ENCODE measurements around the gene EXOSC5. TPM values are rescaled to one million over a fixed set of nuclear protein-coding genes. Genes with fewer than 3 reads are reported as not detected.

Gene EXOSC5
- polyA plus RNA-seq, 1 of the 3 experiments (the other 2 are of a cell fraction) = 74.1 TPM

GRCh38 chr19:41421314-41421713 is 24.2 kb upstream of the EXOSC5 start:
- H3K36me3 ChIP-seq (replicated peaks in 1 of 2; ENCODE audit: control insufficient read depth in 1 of 2, insufficient read depth in 2 of 2, low read length in 1 of 2) = peaks cover 3 to 28% of the 10 kb centered on the region in 2 experiments

GRCh38 chr19:41420101-41420880 is 23.1 kb upstream of the EXOSC5 start:
- DNase-seq = no peak
- H3K36me3 ChIP-seq (replicated peaks in 1 of 2; ENCODE audit: control insufficient read depth in 1 of 2, insufficient read depth in 2 of 2, low read length in 1 of 2) = peaks cover 3 to 26% of the 10 kb centered on the region in 2 experiments
- no peak overlapping the region for H3K9ac ChIP-seq
- H3K9me3 ChIP-seq = no peaks in the 10 kb centered on the region
- H2AFZ ChIP-seq (ENCODE audit: low read depth) = no peak overlapping the region
- H3K4me3 ChIP-seq (ENCODE audit: low read depth in 2 of 2, low read length in 1 of 2) = no peak overlapping the region
- no peaks in the 10 kb centered on the region for H3K79me2 ChIP-seq (ENCODE audit: insufficient read depth)
- no peaks in the 10 kb centered on the region for H3K4me1 ChIP-seq (ENCODE audit: control insufficient read depth in 1 of 2, insufficient read depth in 2 of 2, low read depth in 1 of 2, low read length in 1 of 2)
- H3K27me3 ChIP-seq (ENCODE audit: insufficient read depth) = no peaks in the 10 kb centered on the region
- no peaks in the 10 kb centered on the region for H3K9me2 ChIP-seq
- no peak overlapping the region for H3K27ac ChIP-seq (ENCODE audit: low read depth in 2 of 2, low read length in 1 of 2)
- H3K4me2 ChIP-seq = no peak overlapping the region
- CTCF ChIA-PET = interaction anchor here (1.5 kb wide), 1 partner anchor 9 kb away, joined by 3 read pairs; no protein-coding TSS in a partner anchor
- TF ChIP-seq REST (IDR thresholded peaks at IDR 0.05; ENCODE audit: low read depth, low read length) (no peak), MEF2A (IDR thresholded peaks at IDR 0.05; ENCODE audit: borderline replicate concordance, low read depth) (no peak), FOXM1 (IDR thresholded peaks at IDR 0.05; ENCODE audit: low read depth) (no peak), RAD21 (IDR thresholded peaks at IDR 0.05; ENCODE audit: low read length) (no peak), TCF12 (IDR thresholded peaks at IDR 0.05) (no peak), JUND (IDR thresholded peaks at IDR 0.05) (no peak), USF1 (IDR thresholded peaks at IDR 0.05; ENCODE audit: borderline replicate concordance, low read depth) (no peak), SMC3 (IDR thresholded peaks at IDR 0.05; ENCODE audit: low read depth, low read length) (no peak), SIN3A (IDR thresholded peaks at IDR 0.05; ENCODE audit: borderline replicate concordance, low read depth, low read length) (no peak), POLR2AphosphoS5 (IDR thresholded peaks at IDR 0.05; ENCODE audit: low read depth, low read length) (no peak), RXRA (IDR thresholded peaks at IDR 0.05; ENCODE audit: borderline replicate concordance, low read depth) (no peak), EP300 (IDR thresholded peaks at IDR 0.05; ENCODE audit: borderline replicate concordance in 1 of 2, low read depth in 1 of 2, low read length in 1 of 2) (no peak), EZH2phosphoT487 (IDR thresholded peaks at IDR 0.05; ENCODE audit: borderline replicate concordance, low read depth) (no peak), MAX (IDR thresholded peaks at IDR 0.05; ENCODE audit: low read depth) (no peak), IRF3 (IDR thresholded peaks at IDR 0.05; ENCODE audit: low read depth, low read length) (no peak), NRF1 (IDR thresholded peaks at IDR 0.05; ENCODE audit: low read depth, low read length) (no peak), NFIC (IDR thresholded peaks at IDR 0.05; ENCODE audit: borderline replicate concordance) (no peak), ELF1 (IDR thresholded peaks at IDR 0.05) (no peak), MXI1 (IDR thresholded peaks at IDR 0.05; ENCODE audit: low read depth, low read length) (no peak)
- POLR2A ChIA-PET = no interaction called here
- H3F3A ChIP-seq (replicated peaks; ENCODE audit: insufficient read depth) = no peaks in the 10 kb centered on the region
- 72% methylated on average over 7 of the region's 8 CpGs for WGBS (ENCODE audit: low lambda C conversion rate)
- no peaks in the 10 kb centered on the region for H4K20me1 ChIP-seq (ENCODE audit: insufficient read depth)

More at GRCh38 chr19:41421314-41421713, 24.2 kb upstream of the EXOSC5 start:
- H3K4me2 ChIP-seq = no peak overlapping the region
- no peaks in the 10 kb centered on the region for H4K20me1 ChIP-seq (ENCODE audit: insufficient read depth)
- H3K9me2 ChIP-seq = no peaks in the 10 kb centered on the region
- CTCF ChIA-PET = interaction anchor here (0.7 kb wide), 1 partner anchor 28 kb away, joined by 3 read pairs; no protein-coding TSS in a partner anchor
- no peaks in the 10 kb centered on the region for H3K79me2 ChIP-seq (ENCODE audit: insufficient read depth)
- no peak overlapping the region for H3K4me3 ChIP-seq (ENCODE audit: low read depth in 2 of 2, low read length in 1 of 2)
- H3K27me3 ChIP-seq (ENCODE audit: insufficient read depth) = no peaks in the 10 kb centered on the region
- no peaks in the 10 kb centered on the region for H3K9me3 ChIP-seq
- no peaks in the 10 kb centered on the region for H3F3A ChIP-seq (replicated peaks; ENCODE audit: insufficient read depth)
- TF ChIP-seq RAD21 (IDR thresholded peaks at IDR 0.05; ENCODE audit: low read length) (no peak), TCF12 (IDR thresholded peaks at IDR 0.05) (no peak), MEF2A (IDR thresholded peaks at IDR 0.05; ENCODE audit: borderline replicate concordance, low read depth) (no peak)
- H3K9ac ChIP-seq = no peak overlapping the region
- DNase-seq = no peak
- POLR2A ChIA-PET = no interaction called here
- WGBS (ENCODE audit: low lambda C conversion rate) = 90% methylated on average over 6 of the region's 6 CpGs
- H3K27ac ChIP-seq (ENCODE audit: low read depth in 2 of 2, low read length in 1 of 2) = no peak overlapping the region
- no peak overlapping the region for H2AFZ ChIP-seq (ENCODE audit: low read depth)
- H3K4me1 ChIP-seq (ENCODE audit: control insufficient read depth in 1 of 2, insufficient read depth in 2 of 2, low read depth in 1 of 2, low read length in 1 of 2) = no peaks in the 10 kb centered on the region

Measured in SK-N-SH (cell line).